ENCODE measurements around the gene PRR23E.

The PRR23E gene

DNA sequence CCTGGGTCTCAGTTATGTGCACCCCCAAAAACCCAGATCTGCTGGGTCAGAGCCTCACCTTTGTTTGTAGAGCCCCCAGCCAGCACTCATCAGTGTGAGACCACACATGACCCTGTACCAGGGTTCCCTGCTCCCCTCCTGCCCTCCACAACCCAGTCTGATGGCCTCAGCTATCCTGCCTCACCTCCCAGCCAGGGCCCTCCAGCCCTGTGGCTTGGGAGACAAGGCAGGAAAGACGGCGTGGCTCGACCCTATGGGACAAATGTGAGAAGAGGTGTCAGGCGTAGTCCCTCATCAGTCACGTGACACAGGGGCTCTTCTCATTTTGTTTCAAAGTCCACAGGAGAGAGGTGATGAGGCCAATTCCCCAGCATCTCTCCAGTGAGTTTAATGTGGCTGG is 28.3 kb upstream of the PRR23E start:
- Histone ChIP-seq H3K36me3 (ENCODE audit: control insufficient read depth, insufficient read depth, low read length) (no peaks in the 10 kb centered on the region), H3K27me3 (replicated peaks; ENCODE audit: control insufficient read depth, insufficient read depth, low read length, poor library complexity, severe bottlenecking) (no peaks in the 10 kb centered on the region), H3K4me1 (ENCODE audit: control insufficient read depth, insufficient read depth, low read length, poor library complexity, severe bottlenecking) (no peaks in the 10 kb centered on the region), H3K27ac (ENCODE audit: insufficient read depth, low read length, poor library complexity, severe bottlenecking) (no peak overlapping the region), H3K9me3 (ENCODE audit: control insufficient read depth, low read length) (no peaks in the 10 kb centered on the region), H3K4me3 (ENCODE audit: insufficient read depth, low read depth, low read length, poor library complexity, severe bottlenecking) (no peak overlapping the region)
- DNase-seq: no peak

- no peaks in the 10 kb centered on the region for H3K36me3 ChIP-seq (ENCODE audit: control insufficient read depth, insufficient read depth, low read length)
- no peak for DNase-seq
- H3K27ac ChIP-seq (ENCODE audit: insufficient read depth, low read length, poor library complexity, severe bottlenecking): no peak overlapping the region
- no peaks in the 10 kb centered on the region for H3K27me3 ChIP-seq (replicated peaks; ENCODE audit: control insufficient read depth, insufficient read depth, low read length, poor library complexity, severe bottlenecking)
- H3K4me1 ChIP-seq (ENCODE audit: control insufficient read depth, insufficient read depth, low read length, poor library complexity, severe bottlenecking): no peaks in the 10 kb centered on the region
- H3K4me3 ChIP-seq (ENCODE audit: insufficient read depth, low read depth, low read length, poor library complexity, severe bottlenecking): no peak overlapping the region
- H3K9me3 ChIP-seq (ENCODE audit: control insufficient read depth, low read length): no peaks in the 10 kb centered on the region
Observed at GRCh38 chr3:127165036-127165435, 27.9 kb upstream of the PRR23E start.

- Histone ChIP-seq H3K36me3 (ENCODE audit: control insufficient read depth, insufficient read depth, low read length) (no peaks in the 10 kb centered on the region), H3K27ac (ENCODE audit: insufficient read depth, low read length, poor library complexity, severe bottlenecking) (no peak overlapping the region), H3K4me1 (ENCODE audit: control insufficient read depth, insufficient read depth, low read length, poor library complexity, severe bottlenecking) (no peaks in the 10 kb centered on the region), H3K9me3 (ENCODE audit: control insufficient read depth, low read length) (no peaks in the 10 kb centered on the region), H3K4me3 (ENCODE audit: insufficient read depth, low read depth, low read length, poor library complexity, severe bottlenecking) (no peak overlapping the region), H3K27me3 (replicated peaks; ENCODE audit: control insufficient read depth, insufficient read depth, low read length, poor library complexity, severe bottlenecking) (peaks cover 3% of the 10 kb centered on the region)
- DNase-seq: no peak
Observed at GRCh38 chr3:127165694-127166485, 27.0 kb upstream of the PRR23E start.

DNA sequence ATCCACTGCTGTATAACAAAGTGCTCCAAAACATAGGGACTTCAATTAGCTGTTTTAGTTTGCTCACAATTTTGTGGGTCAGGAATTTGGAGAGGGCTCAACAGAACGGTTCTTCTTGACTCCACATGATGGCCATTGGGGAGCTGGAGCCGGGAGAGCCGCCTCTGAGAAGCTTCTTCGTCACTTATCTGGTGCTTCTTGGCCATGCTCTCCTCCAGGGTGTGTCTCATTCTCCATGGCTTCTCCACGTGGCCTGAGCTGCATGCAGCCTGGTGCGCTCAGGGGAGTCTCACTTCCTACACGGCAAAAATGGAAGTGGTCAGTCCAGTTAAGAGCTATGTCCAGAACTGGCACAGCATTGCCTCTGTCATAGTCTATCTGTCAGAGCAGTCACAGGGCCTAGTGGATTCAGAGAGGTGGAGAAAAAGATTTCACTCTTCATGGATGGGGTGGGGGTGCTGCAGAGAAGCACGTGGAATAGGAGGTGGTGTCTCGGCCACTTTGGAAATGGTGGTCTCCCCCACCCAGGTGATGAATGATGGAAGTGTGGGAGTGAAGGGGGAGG is 26.3 kb upstream of the PRR23E start:
- DNase-seq: no peak
- H3K27ac ChIP-seq (ENCODE audit: insufficient read depth, low read length, poor library complexity, severe bottlenecking): no peak overlapping the region
- peaks cover 3% of the 10 kb centered on the region for H3K27me3 ChIP-seq (replicated peaks; ENCODE audit: control insufficient read depth, insufficient read depth, low read length, poor library complexity, severe bottlenecking)
- H3K9me3 ChIP-seq (ENCODE audit: control insufficient read depth, low read length): no peaks in the 10 kb centered on the region
- no peaks in the 10 kb centered on the region for H3K4me1 ChIP-seq (ENCODE audit: control insufficient read depth, insufficient read depth, low read length, poor library complexity, severe bottlenecking)
- H3K36me3 ChIP-seq (ENCODE audit: control insufficient read depth, insufficient read depth, low read length): no peaks in the 10 kb centered on the region
- no peak overlapping the region for H3K4me3 ChIP-seq (ENCODE audit: insufficient read depth, low read depth, low read length, poor library complexity, severe bottlenecking)

DNA sequence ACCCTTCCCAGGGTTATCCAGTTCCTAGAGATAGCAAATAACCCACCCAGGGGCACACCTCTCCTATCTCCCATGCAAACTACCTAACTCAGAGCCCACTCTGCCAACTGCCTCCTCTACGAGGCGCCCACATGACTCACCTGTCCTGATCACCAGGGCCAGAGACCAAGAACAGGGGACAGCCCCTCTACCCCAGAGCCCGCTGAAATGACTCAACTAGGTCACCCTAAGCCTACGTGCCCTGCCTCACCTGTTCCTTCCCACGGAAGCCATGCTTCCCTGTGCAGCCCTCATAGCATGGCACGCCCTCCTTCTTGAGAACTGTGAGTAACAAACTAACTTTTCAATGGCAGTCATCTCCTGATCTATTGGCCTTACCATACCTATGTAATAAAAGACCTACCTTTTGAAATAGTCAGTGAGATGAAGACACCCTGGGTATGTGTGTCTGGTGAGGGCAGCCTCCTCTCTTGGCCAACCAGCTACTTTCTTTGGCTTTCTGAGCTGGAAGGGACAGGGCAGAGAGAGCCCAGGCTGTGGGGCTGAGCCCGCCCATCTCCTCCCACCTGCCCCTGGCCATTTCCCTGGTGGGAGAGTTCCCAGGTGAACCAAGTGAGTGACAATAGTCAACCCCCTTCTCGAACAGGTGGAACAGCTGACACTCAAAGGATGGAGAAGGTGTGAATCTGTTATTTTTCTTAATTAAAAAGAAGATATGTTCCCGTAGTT is 25.5 kb upstream of the PRR23E start:
- Histone ChIP-seq H3K36me3 (ENCODE audit: control insufficient read depth, insufficient read depth, low read length) (no peaks in the 10 kb centered on the region), H3K4me3 (ENCODE audit: insufficient read depth, low read depth, low read length, poor library complexity, severe bottlenecking) (no peak overlapping the region), H3K4me1 (ENCODE audit: control insufficient read depth, insufficient read depth, low read length, poor library complexity, severe bottlenecking) (no peaks in the 10 kb centered on the region), H3K27me3 (replicated peaks; ENCODE audit: control insufficient read depth, insufficient read depth, low read length, poor library complexity, severe bottlenecking) (peaks cover 3% of the 10 kb centered on the region), H3K27ac (ENCODE audit: insufficient read depth, low read length, poor library complexity, severe bottlenecking) (no peak overlapping the region), H3K9me3 (ENCODE audit: control insufficient read depth, low read length) (no peaks in the 10 kb centered on the region)
- DNase-seq: no peak

DNA sequence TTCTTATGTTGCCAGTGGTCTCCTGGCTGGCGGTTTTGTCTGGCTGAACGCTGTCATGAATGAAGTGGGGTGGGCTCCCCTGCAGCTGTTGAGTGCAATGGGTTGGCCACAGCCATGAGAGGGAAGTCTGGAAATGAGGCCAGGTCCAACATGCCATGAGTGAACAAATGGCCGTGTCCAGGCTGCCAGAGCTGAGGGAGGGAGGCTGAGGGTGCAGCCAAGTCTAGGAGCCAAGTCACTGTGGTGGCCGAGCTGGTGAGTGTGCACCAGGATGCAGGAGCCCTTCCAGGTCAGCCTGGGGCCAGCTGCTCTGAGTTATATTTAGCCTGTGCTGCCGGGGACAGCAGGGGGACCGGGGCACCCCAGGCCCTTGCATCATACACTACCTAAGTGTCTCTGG is 24.7 kb upstream of the PRR23E start:
- Histone ChIP-seq H3K27ac (ENCODE audit: insufficient read depth, low read length, poor library complexity, severe bottlenecking) (no peak overlapping the region), H3K9me3 (ENCODE audit: control insufficient read depth, low read length) (no peaks in the 10 kb centered on the region), H3K36me3 (ENCODE audit: control insufficient read depth, insufficient read depth, low read length) (no peaks in the 10 kb centered on the region), H3K4me1 (ENCODE audit: control insufficient read depth, insufficient read depth, low read length, poor library complexity, severe bottlenecking) (no peaks in the 10 kb centered on the region), H3K27me3 (replicated peaks; ENCODE audit: control insufficient read depth, insufficient read depth, low read length, poor library complexity, severe bottlenecking) (peaks cover 3% of the 10 kb centered on the region), H3K4me3 (ENCODE audit: insufficient read depth, low read depth, low read length, poor library complexity, severe bottlenecking) (no peak overlapping the region)
- no peak for DNase-seq

DNA sequence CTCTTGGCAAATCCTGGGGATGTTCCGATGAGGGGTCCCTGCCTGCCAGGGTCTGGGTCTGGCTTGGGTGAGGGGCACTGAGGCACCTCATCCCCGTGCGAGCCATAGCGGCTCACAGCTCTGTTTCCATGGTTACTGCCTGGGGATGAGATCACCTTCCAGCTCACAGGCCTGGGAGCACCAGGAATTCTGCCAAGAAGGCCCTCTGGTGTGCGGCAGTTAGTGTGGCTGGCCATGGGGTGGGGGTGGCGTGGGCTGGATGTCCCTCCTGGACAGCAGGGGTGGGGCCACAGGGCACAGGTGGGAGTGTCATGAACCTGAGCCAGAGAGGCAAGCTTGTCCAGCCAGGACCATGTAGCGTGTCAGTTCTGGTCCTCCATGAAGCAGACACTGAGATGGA is 22.1 kb upstream of the PRR23E start:
- Histone ChIP-seq H3K4me3 (ENCODE audit: insufficient read depth, low read depth, low read length, poor library complexity, severe bottlenecking) (no peak overlapping the region), H3K27me3 (replicated peaks; ENCODE audit: control insufficient read depth, insufficient read depth, low read length, poor library complexity, severe bottlenecking) (peaks cover 3% of the 10 kb centered on the region), H3K4me1 (ENCODE audit: control insufficient read depth, insufficient read depth, low read length, poor library complexity, severe bottlenecking) (no peaks in the 10 kb centered on the region), H3K27ac (ENCODE audit: insufficient read depth, low read length, poor library complexity, severe bottlenecking) (no peak overlapping the region), H3K36me3 (ENCODE audit: control insufficient read depth, insufficient read depth, low read length) (no peaks in the 10 kb centered on the region), H3K9me3 (ENCODE audit: control insufficient read depth, low read length) (no peaks in the 10 kb centered on the region)
- DNase-seq: no peak

GRCh38 chr3:127171320-127171719 is 21.6 kb upstream of the PRR23E start:
- H3K9me3 ChIP-seq (ENCODE audit: control insufficient read depth, low read length): no peaks in the 10 kb centered on the region
- H3K27me3 ChIP-seq (replicated peaks; ENCODE audit: control insufficient read depth, insufficient read depth, low read length, poor library complexity, severe bottlenecking): peaks cover 3% of the 10 kb centered on the region
- H3K36me3 ChIP-seq (ENCODE audit: control insufficient read depth, insufficient read depth, low read length): no peaks in the 10 kb centered on the region
- no peak overlapping the region for H3K27ac ChIP-seq (ENCODE audit: insufficient read depth, low read length, poor library complexity, severe bottlenecking)
- no peak for DNase-seq
- no peak overlapping the region for H3K4me3 ChIP-seq (ENCODE audit: insufficient read depth, low read depth, low read length, poor library complexity, severe bottlenecking)
- no peaks in the 10 kb centered on the region for H3K4me1 ChIP-seq (ENCODE audit: control insufficient read depth, insufficient read depth, low read length, poor library complexity, severe bottlenecking)

GRCh38 chr3:127171721-127172120 is 21.2 kb upstream of the PRR23E start:
- H3K27me3 ChIP-seq (replicated peaks; ENCODE audit: control insufficient read depth, insufficient read depth, low read length, poor library complexity, severe bottlenecking): peaks cover 3% of the 10 kb centered on the region
- H3K4me3 ChIP-seq (ENCODE audit: insufficient read depth, low read depth, low read length, poor library complexity, severe bottlenecking): no peak overlapping the region
- no peak for DNase-seq
- no peak overlapping the region for H3K27ac ChIP-seq (ENCODE audit: insufficient read depth, low read length, poor library complexity, severe bottlenecking)
- no peaks in the 10 kb centered on the region for H3K4me1 ChIP-seq (ENCODE audit: control insufficient read depth, insufficient read depth, low read length, poor library complexity, severe bottlenecking)
- H3K9me3 ChIP-seq (ENCODE audit: control insufficient read depth, low read length): no peaks in the 10 kb centered on the region
- no peaks in the 10 kb centered on the region for H3K36me3 ChIP-seq (ENCODE audit: control insufficient read depth, insufficient read depth, low read length)

DNA sequence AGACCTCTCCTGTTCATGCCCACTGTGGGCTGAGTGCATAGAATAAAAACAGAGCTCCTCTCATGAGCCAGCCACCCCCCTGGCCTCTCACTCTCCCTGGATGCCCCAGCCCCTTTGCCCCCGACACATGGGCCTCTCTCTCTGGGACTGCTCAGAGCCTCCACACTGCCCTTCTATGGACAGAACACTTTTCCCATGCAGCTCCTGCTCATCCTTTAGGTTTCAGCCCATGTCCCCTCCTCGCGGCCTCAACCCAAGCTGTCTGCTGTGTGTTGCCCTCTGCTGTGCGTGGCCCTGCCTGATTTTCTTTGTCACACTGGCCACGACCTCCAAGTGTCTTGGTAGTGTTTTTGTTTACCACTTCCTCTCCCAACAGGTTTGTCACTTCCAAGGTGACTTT is 20.7 kb upstream of the PRR23E start:
- H3K4me1 ChIP-seq (ENCODE audit: control insufficient read depth, insufficient read depth, low read length, poor library complexity, severe bottlenecking): no peaks in the 10 kb centered on the region
- H3K9me3 ChIP-seq (ENCODE audit: control insufficient read depth, low read length): no peaks in the 10 kb centered on the region
- DNase-seq: no peak
- H3K4me3 ChIP-seq (ENCODE audit: insufficient read depth, low read depth, low read length, poor library complexity, severe bottlenecking): no peak overlapping the region
- H3K36me3 ChIP-seq (ENCODE audit: control insufficient read depth, insufficient read depth, low read length): no peaks in the 10 kb centered on the region
- no peak overlapping the region for H3K27ac ChIP-seq (ENCODE audit: insufficient read depth, low read length, poor library complexity, severe bottlenecking)
- peaks cover 3% of the 10 kb centered on the region for H3K27me3 ChIP-seq (replicated peaks; ENCODE audit: control insufficient read depth, insufficient read depth, low read length, poor library complexity, severe bottlenecking)

Data from effector memory CD4-positive, alpha-beta T cell (primary cell).